ENCODE data around the gene PPP1R9A.

DNA sequence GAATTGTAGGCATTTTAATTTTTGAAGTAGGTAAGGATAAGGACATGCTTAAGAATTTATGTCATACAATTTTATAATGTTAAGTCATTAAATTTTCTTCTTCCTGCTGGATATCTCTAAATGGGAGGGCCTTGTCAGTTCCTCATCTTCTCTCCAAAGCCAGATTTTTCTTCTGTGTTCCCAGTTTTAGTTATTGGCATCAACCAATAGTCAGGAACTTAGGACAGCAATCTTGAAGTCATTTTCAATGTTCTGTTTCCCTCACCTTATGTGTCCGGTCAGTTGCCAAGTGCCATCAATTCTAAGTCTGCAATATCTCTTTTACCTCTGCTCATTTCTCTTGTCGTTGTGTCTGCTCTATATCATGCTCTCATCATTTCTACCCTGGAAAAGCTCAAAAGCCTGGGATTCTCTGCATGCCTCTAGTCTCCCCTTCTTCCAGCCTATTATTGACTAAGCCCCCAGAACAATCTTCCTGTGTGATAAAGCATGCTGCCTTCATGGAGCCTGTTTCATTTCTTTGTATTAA is 145.2 kb downstream of the PPP1R9A start:
- TF ChIP-seq POLR2A (IDR thresholded peaks at IDR 0.05; ENCODE audit: low read length) (no peak), GATA1 (IDR thresholded peaks at IDR 0.05; ENCODE audit: low read depth, low read length) (no peak)

All from erythroblast (primary cell).